Stimulated activated CD4-positive, alpha-beta T cell treated with anti-CD3 and anti-CD28 coated beads, Interleukin-15, amount 100 ng/mL, for 24 hours (primary cell): Measurements from ENCODE around the gene ARHGAP6.
"Not testable (repeated sequence)": the region's sequence is repeated elsewhere in the genome, so short reads cannot be mapped to it uniquely, and the experiment has no call there.

ENCODE experiments used
- DNase-seq: peaks from one replicate; pipeline ENCODE4 v3.0.0-alpha.2; 2020

ARHGAP6 gene

DNA sequence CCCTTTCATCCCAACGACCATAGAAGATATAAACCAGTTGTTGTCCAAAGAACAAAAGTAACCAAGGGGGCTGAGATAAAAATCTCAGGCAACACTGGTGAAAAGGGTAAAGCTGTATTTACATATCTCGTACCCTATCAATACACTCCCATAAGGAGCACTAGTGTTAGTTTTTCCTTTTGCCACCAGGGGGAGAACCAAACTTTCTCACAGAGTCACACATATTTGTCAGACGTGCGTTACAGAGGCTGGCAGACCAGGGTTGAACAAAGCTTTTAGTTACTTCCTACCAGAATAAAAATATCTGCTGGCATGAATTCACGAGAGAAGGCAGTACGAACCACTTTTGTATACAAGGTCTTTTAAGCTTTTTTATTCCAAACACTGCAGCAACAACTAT, 284.3 kb downstream of the ARHGAP6 start:
- DNase-seq, result peak; percentile 4

DNA sequence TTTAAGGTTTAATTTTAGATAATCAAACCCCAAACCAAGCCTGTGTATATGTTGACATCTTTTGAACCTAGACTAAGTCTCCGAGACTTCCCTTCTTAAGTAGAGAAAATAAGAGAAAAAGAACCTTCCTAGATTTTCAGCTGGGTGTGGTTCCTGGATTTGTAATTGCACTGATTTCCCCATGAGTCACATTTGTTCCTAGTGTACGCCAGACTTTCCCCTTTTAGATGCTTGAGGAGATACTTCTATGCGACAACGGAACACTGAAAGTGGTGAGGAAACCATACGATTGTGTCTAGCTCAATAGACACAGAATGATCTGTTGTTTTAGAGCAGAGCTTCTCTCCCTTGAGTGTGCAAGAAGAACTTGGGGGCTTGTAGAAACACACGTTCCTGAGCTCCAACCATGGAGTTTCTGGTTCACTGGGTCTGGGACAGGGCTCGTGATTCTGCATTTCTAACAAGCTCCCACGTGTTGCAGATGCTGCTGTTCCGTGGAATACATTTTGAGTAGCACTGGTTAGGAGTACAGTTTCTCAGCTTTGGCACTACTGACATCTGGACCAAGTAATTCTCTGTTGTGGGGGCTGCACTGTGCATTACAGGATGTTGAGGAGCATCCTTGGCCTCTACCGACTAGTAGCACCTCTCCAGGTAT, 285.4 kb downstream of the ARHGAP6 start:
- DNase-seq, result no peak

GRCh38 chrX:11376163-11376562, 289.6 kb downstream of the ARHGAP6 start:
- no peak for DNase-seq

DNA sequence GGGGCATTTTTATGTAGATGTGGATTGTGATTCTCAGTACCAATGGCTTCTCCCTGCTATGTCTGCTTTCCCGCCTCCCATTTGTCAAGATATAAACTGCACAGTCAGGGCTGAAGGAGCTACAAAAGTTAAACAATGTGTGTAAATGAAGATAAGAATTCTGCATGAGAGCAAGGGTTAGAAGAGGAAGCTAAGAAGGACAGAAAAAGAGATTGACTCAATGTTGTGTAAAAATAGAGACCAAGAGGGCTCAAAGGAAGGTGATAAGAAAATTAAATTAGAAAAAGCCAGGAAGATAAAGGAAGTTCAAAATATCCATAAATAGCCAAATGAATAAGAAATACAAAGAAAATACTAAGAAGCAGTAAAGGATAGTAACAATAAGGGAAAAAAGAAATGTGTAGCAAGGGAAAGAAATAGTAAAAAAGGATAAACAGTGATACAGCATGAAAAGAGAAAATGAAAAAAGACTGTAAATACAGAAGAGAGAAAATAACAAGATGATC, 290.1 kb downstream of the ARHGAP6 start:
- DNase-seq, result no peak

- DNase-seq, result no peak
These were observed 291.1 kb downstream of the ARHGAP6 start for GRCh38 chrX:11374570-11374969.

DNA sequence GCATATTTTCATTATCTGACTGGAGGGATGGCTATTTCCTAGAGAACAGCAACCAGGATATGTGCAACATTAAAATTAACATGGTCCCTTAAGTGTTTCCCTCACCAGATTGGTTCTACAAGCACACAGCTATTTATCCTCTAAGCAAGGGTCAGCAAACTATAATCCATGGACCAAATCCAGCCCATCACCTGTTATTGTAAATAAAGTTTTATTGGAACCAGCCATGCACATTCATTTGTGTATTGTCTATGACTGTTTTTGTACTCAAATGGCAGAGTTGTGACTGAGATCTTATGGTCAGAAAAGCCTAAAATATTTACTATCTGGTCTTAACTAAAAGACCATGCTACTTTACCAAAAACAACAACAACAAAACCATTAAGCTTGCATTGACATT, 294.6 kb downstream of the ARHGAP6 start:
- no peak for DNase-seq

- no peak for DNase-seq
These were observed 297.9 kb downstream of the ARHGAP6 start for GRCh38 chrX:11367609-11368430.

- no peak for DNase-seq
These were observed 298.6 kb downstream of the ARHGAP6 start for GRCh38 chrX:11366998-11367595.

DNA sequence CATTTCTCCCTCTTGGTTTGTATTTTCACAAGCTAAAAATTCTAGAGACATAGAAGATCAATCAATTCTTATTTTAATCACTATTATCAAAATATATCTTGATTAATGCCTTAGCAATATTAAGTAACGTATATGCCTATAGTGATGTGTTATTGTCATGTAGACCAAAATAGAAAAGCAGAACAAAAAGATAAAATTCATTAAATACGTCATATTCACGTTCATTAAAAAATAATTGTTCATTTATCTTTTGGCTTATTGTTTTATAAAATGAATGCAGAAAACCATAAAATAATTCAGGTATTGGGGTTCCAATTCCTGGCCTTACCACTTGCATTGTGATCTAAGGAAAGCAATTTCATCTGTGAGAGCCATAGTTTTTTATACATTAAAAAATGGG, 300.3 kb downstream of the ARHGAP6 start:
- no peak for DNase-seq

DNA sequence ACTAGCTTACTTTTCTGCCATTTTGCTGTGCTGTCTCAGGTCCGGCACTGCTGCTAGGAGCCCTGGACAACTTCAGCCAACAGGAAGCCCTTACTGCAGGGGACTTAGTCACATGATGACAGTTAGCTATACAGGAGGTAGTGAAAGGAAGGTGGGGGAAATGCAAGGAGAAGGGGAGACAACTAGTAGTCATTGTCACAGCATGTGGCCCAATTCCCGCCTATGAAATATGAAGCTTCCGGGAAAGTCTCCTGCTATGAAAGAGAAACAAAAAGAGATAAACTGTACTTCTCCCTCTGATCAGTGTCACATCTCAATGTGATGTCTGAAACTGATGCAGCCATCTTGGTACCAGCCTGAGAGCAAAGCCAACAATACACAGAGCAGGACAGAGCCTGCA, 300.9 kb downstream of the ARHGAP6 start:
- no peak for DNase-seq

DNA sequence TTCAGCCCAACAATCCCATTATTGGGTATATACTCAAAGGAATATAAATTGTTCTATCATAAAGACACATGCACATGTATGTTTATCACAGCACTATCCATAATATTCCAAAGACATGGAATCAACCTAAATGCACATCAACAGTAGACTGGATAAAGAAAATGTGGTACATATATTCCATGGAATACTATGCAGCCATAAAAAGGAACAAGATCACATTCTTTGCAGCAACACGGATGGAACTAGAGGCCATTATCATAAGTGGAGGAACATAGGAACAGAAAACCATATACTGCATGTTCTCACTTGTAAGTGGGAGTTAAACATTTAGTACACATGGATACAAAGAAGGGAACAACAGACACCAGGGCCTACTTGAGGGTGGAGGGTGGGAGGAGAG, 301.9 kb downstream of the ARHGAP6 start:
- not testable (repeated sequence) for DNase-seq

DNA sequence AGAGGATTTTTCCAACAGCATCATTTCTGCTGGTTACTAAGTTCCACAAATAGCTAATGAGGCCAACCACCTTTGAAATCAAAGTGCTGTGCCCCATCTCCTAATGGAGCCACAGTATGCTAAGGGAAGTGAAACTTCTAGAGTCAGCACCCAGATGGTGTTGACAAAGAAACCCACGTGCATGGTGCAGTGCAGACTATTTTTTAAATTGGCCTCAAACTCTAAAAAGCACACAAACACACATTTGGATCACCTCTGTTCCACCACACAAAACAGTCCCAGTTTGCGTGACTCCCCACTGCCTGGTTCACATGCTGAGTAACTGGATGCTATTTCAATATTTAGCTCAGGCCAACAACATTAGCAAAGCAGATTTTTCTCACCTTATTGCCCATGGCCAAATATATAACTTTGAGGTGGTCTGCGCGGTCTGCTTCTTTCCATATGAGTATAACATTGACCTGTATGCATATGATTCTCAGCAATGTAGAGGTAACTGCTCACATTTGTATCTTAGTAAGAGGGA, 302.6 kb downstream of the ARHGAP6 start:
- no peak for DNase-seq

DNA sequence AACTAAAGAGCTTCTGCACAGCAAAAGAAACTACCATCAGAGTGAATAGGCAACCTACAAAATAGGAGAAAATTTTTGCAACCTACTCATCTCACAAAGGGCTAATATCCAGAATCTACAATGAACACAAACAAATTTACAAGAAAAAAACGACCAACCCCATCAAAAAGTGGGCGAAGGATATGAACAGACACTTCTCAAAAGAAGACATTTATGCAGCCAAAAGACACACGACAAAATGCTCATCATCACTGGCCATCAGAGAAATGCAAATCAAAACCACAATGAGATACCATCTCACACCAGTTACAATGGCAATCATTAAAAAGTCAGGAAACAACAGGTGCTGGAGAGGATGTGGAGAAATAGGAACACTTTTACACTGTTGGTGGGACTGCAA, 304.1 kb downstream of the ARHGAP6 start:
- not testable (repeated sequence) for DNase-seq

DNA sequence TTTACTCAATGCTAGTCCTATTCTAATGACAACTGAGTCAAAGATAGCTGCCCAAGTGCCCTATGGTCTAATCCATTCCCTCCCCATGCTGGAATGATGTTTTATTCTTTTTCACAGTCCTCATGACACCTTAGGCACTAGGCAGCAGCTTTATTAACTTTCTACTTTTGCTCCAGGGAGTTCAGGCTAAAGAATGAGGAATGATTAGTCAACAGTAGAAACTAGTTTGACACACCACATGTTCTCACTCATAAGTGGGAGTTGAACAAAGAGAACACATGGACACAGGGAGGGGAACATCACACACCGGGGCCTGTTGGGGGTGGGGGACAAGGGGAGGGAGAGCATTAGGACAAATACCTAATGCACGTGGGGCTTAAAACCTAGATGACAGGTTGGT, 309.8 kb downstream of the ARHGAP6 start:
- DNase-seq, result not testable (repeated sequence)

GRCh38 chrX:11355259-11355909, 310.3 kb downstream of the ARHGAP6 start:
- DNase-seq, result no peak

DNA sequence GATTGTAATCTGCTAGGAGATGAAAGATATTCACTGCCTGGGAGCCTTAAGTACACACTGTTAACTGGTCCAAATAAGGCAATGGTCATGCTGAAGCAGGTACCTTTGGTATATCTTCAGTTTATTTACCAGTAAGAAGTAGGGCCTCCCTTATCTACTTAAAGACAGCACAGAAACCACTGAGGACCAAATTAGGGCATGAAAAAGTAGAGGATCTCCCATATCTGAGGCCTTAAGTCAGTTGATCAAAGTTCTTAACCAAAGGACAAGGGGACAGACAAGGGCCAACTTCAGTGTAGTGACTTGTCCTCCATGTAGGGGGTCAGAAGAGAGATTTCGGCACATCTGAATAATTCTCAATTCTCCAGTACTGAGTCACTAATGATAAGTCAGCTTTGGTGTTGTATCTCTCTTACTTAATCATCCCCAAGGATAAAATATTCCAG, 313.4 kb downstream of the ARHGAP6 start:
- no peak for DNase-seq

DNA sequence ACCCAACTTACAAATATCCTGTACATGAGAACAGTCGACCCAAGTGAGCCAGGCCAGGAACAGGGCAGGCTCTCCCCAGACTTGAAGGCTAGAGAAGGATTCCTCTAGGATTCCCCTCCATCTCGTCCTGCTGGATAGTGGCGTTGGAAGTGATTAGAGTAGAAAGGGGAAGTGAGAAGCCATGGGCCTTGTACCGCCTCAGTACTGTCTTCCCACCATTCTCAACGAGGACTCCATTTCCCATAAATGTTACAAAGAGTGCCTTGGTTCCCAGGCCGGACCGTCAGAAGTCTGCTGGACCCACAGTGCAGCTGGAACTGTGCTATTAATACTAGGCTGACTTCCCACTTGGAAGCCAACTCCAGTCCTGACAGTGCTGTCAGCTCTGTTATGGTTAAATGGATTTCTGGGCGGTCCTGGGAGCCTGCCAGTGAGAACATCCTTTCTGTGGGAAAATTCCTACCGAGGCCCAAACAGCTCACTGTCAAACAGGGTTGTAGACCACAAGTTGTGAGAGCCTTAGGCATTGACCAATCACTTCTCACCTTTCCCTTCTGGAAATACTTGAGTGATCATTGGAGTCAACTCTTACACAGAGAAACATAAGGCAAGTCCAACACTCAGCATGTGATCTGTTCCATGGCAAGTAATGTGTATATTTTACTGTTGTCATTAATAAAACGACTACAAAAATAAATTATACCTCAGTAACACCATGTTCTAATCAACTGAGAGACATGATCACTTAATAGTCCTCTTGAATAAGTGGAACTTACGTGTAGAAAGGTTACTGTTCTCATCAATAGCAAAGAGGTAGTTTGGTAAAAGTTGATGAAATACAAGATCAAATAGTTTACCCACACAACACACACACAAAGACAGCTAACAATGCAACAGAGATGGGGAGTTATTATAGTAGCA, 314.1 kb downstream of the ARHGAP6 start:
- DNase-seq, result no peak

DNA sequence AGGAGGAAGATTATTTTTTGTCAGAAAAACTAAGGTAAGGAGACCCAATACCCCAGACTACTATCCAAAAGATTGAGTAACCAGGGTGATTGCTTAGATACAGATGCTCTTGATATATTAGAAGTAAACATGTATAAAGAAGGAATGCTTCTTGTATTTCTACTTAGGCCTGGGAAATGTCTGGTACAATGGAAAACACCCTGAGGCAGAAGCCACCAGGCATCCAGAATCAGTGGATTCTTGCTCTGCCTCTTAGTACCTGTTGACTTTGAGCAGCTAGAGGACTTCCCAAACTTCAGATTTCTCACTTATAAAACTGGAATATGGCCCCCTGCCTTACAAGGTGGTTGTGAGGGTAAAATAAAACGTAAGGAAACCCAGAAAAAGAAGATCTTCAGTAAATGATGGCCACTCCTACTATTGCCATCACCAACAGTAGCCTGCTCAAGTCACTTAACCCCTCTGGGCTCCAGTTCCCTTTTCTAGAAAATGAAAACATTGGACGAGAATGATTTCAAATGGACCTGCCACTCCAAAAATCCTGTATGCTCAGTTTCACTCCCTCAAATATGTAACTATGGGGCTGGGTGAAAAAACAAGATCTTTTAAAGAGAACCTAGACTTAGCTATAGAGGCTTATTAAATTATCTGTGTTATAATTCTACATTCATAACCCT, 315.9 kb downstream of the ARHGAP6 start:
- no peak for DNase-seq

GRCh38 chrX:11349020-11349419, 316.7 kb downstream of the ARHGAP6 start:
- DNase-seq, result no peak

- no peak for DNase-seq
These were observed 318.4 kb downstream of the ARHGAP6 start for GRCh38 chrX:11347300-11347699.

DNA sequence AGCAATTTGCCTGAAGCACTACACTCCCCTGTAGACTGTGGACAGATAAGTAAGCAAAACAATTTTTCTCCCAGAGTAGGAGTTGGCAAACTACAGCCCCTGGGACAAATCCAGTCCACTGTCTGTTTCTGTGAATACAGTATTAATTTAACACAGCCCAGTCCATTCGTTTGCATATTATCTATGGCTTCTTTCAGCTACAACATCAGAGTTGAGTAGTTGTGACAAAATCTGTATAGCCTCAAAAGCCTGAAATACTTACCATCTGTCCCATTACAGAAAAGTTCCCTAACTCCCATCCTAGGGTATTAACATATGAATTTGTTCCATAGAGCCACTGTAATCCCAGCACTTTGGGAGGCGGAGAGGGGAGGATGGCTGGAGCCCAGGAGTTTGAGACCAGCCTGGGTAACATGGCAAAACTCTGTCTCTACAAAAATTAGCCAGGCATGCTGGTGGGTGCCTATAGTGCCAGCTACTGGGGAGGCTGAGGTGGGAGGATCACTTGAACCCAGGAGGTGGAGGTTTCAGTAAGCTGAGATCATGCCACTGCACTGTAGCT, 319.5 kb downstream of the ARHGAP6 start:
- DNase-seq, result no peak
